Stimulated activated naive CD8-positive, alpha-beta T cell treated with anti-CD3 and anti-CD28 coated beads, Interleukin-15, Interleukin-2, amounts not matched to agents 100 U/mL and 50 U/mL, for 24 hours (primary cell): ENCODE data around the gene AP4S1.
"Not testable (repeated sequence)": the region's sequence is repeated elsewhere in the genome, so short reads cannot be mapped to it uniquely, and the experiment has no call there.

ENCODE experiments used
- ATAC-seq: fragments of 150-1000 bp; cut with Tn5 transposase; one replicate; pipeline ENCODE4 v1.10.0; 2021
- DNase-seq: peaks from one replicate; pipeline ENCODE4 v3.0.0; 2021

Gene AP4S1

DNA sequence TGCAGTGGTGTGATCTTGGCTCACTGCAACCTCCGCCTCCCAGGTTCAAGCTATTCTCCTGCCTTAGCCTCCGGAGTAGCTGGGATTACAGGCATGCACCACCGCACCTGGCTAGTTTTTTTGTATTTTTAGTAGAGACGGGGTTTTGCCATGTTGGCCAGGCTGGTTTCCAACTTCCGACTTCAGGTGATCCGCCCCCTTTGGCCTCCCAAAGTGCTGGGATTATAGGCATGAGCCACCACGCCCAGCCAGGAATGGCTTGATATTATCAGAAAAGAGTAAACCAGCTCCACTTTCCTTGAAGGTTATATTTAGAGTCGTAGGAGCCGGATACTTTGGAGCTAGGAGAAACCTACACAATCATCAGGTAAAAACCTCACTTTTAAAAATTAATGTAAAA lies 61.0 kb downstream of the AP4S1 start:
- DNase-seq, ATAC-seq: not testable (repeated sequence)

DNA sequence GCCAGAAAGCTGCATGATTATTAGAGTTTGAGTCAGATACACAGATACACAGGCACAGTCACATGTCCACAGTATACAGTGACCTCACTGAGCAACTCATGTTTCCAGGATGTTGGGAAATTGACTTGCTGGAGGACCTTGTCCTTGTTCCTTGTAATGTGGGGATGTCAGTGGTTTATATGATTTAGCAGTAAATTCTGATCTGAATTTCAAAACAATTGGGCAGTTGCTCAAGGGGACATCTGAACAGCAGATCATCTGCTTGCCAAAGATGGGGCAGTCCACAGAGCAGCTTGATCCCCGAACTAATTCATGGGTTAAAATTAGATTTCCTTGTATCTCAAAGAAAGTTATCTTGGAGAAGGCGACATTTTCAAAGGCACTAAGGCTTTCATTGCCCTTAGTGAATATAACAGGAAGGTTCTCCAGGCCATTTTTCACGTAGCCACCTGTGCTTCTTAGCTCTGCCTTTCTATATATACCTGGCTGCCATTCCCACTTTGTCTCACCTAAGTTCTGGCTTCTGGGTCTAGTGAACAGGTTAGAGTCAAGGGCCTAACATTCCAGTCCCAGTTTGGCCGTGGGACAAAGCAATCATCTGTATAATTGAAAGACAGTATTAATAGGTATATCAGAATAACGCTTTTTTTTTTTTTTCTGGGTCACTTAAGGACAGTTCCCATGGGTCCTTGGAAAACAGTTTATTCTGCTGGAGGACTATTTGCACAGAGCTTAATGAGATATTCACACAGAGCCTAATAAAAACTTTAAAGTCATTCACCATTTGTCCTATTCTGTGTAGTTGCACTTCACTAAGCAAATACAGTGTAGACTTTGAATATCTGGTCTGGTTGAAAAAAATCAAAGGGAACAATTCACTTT lies 65.7 kb downstream of the AP4S1 start:
- ATAC-seq = no peak
- no peak for DNase-seq

DNA sequence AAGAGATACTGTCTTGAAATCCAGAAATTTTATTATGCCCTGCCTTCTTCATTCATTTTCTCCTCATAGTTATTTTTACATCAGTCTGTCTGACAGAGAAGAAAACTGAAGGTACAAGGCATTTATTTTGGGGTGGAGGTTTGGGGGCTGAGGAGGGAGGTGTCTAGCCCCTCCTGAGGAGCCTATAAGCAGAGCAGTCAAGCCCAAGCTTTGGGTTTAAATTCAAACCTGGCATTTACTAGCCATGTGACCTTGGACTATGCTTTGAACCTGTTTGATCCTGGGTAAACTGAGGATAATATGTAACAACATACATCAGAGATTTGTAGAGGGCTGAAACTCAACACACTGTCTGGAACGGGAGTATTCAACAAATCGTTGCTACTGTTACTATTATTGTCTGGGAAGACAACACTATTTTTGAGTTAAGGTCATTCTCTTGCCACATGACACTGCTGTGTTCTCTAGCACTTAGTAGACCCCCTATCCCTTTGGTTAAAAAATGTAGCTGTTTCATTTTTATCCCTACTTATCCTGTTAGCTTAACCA lies 66.8 kb downstream of the AP4S1 start:
- ATAC-seq (no peak), DNase-seq (no peak)

DNA sequence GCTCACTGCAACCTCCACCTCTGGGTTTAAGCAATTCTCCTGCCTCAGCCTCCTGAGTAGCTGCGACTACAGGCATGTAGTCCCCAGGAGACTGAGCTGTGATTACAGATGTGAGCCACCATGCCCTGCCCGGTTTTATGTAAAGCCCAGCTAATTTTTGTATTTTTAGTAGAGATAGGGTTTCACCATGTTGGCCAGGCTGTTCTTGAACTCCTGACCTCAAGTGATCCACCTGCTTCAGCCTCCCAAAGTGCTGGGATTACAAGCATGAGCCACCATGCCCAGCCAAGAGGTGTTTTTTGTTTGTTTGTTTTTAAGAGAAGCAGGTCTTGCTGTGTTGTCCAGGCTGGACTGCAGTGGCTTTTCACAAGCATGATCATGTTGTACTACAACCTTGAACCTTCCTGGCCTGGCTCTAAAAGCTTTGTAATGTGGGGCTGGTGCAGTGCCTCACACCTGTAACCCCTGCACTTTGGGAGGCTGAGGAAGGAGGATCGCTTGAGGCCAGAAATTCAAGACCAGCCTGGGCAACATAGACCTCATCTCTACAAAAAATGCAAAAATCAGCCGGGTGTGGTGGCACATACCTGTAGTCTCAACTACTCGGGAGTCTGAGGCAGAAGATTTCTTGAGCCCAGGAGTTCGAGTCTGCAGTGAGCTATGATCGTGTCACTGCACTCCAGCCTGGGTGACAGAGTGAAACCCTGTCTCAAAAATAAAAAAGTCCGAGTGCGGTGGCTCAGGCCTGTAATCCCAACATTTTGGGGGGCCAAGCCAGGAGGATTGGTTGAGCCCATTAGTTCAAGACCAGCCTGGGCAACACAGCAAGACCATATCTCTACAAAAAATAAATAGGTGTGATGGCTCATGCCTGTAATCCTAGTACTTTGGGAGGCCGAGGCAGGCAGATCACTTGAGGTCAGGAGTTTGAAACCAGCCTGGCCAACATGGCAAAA lies 68.7 kb downstream of the AP4S1 start:
- not testable (repeated sequence) for DNase-seq, ATAC-seq

DNA sequence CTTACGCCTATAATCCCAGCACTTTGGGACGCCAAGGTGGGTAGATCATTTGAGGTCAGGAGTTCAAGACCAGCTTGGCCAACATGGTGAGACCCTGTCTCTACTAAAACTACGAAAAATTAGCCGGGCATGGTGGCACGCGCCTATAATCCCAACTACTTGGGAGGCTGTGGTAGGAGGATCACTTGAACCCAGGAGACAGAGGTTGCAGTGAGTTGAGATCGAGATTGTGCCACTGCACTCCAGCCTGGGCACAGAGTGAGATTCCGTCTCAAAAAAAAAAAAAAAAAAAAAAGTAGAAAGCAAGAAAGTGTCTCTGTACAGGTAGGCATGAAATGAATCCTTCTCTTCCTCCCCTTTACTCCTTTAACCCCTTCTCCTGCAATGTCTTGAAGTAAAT lies 70.4 kb downstream of the AP4S1 start:
- not testable (repeated sequence) for DNase-seq, ATAC-seq

DNA sequence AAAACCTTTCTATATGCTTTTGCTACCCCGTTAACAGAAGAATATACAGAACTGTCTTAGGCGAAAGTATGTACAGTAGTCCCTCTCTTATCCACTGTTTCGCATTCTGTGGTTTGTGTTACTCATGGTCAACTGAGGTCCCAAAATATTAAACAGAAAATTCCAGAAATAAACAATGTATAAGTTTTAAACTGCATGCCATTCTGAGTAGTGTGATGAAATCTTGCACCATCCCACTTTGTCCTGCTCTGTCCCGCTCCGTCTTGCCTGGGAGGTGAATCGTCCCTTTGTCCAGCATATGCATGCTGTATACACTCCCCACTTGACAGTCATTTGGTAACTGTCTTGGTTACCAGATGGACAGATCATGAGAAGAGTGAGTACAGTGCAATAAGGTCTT lies 70.8 kb downstream of the AP4S1 start:
- ATAC-seq (no peak), DNase-seq (no peak)

DNA sequence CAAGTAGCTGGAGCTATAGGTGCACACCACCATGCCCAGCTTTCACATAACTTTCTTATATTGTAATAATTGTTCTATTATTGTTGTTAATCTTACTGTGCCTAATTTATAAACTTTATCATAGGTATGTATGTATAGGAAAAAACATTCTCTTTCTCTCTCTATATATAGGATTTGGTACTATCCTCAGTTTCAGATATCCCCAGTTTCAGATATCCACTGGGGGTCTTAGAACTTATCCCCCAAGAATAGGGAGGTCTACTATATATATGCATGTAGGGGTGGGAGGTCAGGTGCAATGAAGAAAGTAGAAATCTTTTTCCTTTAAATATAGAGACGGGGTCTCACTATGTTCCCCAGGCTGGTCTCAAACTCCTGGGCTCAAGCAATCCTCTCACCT lies 71.6 kb downstream of the AP4S1 start:
- no peak for DNase-seq
- ATAC-seq = no peak

DNA sequence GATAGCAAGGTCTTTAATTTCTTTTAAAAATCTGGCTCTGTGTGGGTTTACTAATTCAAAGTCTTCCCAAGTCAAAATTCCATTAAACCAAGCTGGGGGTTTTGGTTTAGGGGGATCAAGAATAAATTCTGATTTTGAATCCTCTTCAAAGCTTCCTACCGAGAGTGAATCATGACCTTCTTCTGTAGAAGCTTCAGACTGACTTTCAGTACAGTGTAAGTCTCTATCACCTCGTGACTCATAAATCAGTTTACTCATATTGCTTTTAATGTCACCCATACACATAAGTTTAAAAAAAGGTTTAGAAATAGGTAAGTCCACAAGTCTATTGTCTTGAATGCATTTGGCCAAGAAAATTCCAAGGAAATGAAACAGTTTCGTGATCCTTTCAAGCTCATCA lies 81.3 kb downstream of the AP4S1 start:
- DNase-seq (no peak), ATAC-seq (peak; percentile 76)

DNA sequence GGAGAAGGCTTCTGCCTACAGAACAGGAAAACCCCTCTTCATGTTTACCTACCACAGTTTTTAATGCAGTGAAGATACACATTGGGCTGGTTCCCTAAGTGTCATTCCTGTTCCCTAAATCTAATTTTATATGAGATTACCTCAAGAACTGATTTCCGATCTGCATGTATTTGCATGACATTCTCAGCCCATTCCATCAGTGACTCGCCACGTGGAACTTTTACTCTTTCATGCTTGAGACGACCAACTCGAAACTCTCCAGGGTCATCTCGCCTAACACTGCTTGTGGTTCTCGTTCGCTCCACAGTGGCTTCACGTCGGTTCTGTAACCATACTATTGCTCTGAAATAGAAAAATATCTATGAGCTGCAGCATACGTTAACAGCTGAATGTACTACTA lies 83.8 kb downstream of the AP4S1 start:
- DNase-seq = no peak
- no peak for ATAC-seq

DNA sequence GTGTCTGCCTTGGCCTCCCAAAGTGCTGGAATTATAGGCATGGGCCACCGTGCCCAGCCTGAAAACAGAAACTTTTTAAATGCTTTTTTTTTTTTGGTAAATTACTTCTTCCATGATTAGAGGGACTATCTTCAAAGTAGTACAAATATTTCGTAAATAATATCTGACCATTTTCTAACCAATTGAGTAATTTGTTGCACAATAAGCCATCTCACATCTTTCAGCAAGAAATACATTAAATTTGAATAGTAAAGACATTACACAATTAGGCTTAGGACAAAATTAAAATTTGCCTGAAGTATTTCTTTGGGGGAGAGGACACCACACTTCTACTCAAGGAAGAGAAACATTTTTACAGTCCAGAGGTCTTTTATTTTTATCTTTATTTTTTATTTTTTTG lies 85.4 kb downstream of the AP4S1 start:
- no peak for ATAC-seq
- no peak for DNase-seq

DNA sequence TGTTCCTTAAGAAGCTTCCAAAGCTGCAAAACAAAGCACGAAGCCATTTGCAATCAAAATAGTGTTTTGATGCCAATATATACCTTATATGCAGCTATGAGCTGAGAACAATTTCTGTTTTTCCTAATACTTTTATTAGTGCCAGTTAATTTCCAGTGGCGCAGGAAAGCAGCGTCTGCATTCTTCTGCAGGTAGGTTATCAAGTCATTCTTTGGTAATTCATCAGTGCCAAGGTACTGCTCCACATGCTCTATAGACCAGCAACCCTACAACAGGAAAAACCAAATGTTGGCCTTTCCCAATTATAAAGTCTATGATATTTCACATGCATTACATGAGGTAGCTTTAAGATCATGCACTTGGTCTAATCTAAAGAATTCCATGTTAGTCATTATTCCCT lies 88.3 kb downstream of the AP4S1 start:
- ATAC-seq (no peak), DNase-seq (no peak)

DNA sequence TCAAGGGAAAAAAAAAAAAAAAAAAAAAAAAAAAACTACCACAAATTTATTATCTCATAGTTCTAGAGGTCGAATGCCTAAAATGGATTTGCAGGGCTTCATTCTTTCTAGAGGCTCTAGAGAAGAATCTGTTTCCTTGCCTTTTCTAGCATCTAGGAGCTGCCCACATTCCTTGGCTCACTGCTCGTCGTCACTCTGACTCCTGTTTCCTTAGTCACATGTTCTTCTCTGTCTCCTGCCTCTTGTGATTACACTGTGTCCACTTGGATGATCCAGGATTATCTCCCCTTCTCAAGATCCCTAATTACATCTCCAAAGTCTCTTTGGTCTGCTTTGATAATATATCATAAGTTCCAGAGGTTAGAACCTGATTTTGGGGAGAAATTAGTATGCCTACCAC lies 93.4 kb downstream of the AP4S1 start:
- DNase-seq (no peak), ATAC-seq (no peak)

DNA sequence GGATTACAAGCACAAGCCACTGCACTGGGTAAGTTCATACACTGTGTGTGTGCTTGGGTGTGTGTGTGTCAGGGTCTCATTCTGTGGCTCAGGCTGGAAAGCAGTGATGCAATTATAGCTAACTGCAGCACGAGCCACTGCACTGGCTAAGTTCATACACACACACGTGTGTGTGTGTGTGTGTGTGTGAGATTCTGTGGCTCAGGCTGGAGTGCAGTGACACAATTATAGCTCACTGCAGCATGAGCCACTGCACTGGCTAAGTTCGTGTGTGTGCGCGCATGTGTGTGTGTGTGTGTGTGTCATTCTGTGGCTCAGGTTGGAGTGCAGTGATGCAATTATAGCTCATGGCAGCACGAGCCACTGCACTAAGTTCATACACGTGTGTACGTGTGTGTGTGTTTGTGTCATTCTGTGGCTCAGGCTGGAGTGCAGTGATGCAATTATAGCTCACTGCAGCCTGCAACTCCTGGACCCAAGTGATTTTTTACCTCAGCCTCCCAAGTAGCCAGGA lies 96.7 kb downstream of the AP4S1 start:
- DNase-seq = no peak
- ATAC-seq = no peak

DNA sequence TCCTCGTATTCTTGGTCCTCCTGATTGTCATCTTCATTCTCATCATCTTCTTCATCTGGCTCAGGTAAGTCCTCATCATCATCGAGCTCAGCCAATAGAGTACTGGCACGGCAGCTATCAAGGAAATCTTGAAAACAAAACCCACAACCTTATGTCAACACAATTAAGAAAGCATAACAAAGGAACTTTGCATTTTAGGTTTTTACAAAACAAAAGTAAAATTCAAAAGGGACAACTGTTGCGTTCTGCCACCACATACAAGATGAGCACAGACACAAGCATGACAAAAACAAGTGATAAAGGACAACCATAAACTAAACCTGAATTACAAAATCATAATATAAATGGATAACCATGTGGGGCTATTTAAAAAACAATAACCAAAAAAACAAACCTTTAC lies 97.5 kb downstream of the AP4S1 start:
- DNase-seq = no peak
- no peak for ATAC-seq

DNA sequence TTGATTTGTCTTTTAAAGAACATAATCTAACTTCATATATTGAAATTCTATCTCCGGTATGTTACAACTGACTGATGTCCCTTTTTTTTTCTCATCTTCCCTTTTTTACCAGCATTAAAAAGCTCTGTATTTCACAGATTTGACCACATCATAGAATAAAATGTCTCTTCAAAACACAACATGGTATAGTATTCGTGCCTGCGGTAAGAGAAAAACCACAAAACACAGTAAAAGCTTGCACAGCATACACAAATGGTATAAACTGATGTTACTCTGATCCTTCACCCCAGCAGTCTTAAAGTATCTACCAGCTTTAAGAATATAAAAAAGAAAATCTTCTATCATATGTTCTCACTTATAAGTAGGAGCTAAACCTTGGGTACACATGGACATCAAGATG lies 98.7 kb downstream of the AP4S1 start:
- DNase-seq = no peak
- ATAC-seq = peak; percentile 16

DNA sequence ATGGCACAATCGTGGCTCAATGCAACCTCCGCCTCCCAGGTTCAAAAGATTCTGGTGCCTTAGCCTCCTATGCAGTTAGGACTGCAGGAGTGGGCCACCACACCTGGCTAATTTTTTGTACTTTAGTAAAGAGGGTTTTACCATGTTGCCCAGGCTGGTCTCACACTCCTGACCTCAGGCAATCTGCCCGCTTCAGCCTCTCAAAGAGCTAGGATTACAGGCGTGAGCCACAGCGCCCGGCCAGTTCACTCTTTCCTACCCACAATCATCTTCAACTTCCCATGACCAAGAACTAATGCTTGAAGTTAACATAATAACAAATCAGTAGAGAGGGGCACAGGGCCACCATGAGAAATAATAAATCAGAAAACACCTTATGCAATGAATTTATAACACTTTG lies 99.8 kb downstream of the AP4S1 start:
- ATAC-seq (no peak), DNase-seq (no peak)

DNA sequence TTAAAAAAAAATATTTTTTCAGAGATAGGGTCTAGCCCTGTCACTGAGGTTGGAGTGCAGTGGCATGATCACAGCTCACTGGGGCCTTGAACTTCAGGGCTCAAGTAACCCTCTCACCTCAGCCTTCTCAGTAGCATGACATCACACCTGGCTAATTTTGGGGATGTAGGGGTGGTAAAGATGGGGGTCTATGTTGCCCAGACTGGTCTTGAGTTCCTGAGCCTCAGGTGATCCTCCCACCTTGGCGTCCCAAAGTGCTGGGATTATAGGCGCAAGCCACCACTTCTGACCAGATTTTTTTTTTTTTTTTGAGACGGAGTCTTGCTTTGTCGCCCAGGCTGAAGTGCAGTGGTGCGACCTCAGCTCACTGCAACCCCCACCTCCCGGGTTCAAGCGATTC lies 101.2 kb downstream of the AP4S1 start:
- ATAC-seq (no peak), DNase-seq (no peak)

DNA sequence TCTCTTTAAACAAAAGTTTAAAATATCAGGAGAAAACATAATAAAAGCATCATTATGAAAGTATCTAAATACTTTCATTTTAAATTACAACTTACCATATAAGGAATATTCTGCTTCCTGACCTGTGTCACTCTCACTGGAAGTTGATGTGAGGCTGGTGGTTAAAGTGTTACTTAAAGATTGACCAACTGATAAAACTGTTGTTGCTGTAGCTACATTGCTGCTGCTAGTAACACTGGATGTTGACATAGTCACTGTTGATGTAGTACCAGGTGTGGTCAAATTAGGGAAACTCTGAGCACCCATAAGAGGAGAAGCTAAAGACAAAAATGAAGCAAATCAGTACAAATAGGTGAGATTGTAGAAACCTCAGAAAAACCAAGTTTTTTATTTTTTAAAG lies 102.2 kb downstream of the AP4S1 start:
- DNase-seq = no peak
- peak; percentile 96 for ATAC-seq

DNA sequence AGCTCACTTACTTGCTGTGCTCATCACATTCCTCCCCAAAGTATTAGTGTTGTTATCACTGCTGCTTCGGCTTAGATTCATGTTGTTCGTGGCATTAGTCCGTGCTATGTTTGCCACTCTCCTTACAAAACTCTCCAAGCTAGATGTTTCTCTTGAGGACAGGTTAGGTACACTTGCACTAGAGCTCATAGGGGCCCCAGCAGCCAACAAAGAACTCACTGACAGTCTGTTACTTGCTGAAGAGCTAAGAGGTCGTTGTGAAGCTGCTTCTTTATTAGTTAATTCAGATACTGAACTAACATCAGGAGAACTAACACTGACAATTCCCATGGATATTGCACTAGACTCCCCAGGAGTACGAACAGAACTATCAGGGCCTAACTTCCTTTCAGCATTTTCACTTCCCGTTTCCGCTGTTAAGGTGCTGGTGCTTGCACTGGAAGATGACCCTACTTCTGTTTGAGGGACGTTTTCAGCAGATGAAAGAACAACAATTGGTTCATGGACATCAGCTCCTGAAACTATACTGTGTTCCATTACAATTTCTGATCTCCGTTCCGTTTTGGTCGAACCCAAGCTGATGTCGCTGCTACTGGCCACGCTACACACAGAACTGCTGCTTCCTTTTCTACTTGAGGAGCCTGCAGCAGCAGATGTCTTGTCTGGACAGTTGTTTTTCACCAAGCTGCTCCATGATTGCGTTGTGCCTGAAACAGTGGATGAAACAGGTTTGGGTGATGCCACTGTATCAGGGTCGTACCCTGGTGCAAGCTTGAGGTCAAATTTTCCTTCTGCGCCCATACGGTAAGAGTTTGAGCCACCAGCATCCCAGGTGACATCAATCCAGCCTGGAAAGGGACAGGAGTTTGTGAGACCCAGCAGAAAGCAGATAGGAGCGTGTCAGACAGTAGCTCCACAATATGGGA lies 103.4 kb downstream of the AP4S1 start:
- no peak for DNase-seq
- ATAC-seq = no peak

DNA sequence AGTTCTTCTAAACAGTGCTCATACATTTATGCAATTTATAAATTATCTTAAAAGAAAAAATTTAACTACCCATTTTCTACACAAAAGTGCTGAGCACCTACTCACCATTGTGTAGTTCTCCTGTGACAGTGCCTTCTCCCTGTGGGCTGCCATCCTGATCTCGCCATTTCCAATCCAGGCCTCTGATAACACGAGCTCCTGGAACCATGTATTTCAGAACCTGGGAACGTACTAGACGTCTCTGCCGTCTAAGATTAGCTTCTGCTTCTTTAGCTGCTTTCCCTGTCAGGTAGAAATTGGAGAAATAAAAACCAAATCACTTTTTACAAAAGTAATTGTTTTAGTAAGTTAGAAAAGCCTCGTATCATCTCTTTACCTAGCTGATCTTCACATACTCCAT lies 107.7 kb downstream of the AP4S1 start:
- no peak for DNase-seq
- ATAC-seq = no peak

DNA sequence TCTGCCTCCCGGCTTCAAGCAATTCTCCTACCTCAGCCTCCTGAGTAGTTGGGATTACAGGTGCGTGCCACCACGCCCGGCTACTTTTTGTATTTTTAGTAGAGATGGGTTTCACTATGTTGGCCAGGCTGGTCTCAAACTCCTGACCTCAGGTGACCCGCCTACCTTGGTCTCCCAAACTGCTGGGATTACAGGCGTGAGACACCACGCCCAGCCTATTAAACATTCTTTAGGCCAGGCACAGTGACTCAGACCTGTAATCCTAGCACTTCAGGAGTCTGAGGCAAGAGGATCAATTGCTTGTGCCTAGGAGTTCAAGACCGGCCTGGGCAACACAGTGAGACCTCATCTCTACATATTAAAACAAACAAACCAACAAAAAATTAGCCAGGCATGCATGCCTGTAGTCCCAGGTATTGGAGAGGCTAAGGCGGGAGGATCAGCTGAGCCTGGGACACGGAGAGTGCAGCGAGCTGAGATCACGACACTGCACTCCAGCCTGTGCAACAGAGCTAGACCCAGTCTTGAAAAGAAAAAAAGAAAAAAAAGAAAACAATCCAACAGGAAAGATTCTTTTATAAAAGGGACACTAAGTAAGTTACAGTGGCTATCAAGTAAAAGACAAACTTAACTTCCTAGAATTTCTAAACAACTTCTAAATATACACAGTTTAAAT lies 111.9 kb downstream of the AP4S1 start:
- no peak for DNase-seq
- no peak for ATAC-seq
